ENCODE results near the gene RPS6KA2.

GRCh38 chr6:166360243-166361076, 266.6 kb downstream of the RPS6KA2 start:
- TF ChIP-seq CTCF (IDR thresholded peaks at IDR 0.05) (no peak), POLR2A (IDR thresholded peaks at IDR 0.05) (no peak)
